GM12892 (cell line): ENCODE measurements around the gene KLHL24.

Source experiments
- POLR2A ChIP-seq: IDR thresholded peaks from 2 replicates; pipeline ENCODE4 v1.6.1; 2011; ENCODE audit warnings: low read depth, low read length, control low read depth
- POLR2AphosphoS5 ChIP-seq: IDR thresholded peaks from 2 replicates; pipeline ENCODE4 v1.6.1; 2011; ENCODE audit warnings: low read depth, low read length, control low read depth

- TF ChIP-seq POLR2AphosphoS5 (no peak), POLR2A (no peak)
Observed at GRCh38 chr3:183613366-183614285, 21.8 kb upstream of the KLHL24 start.
